Jurkat, Clone E6-1 (cell line): ENCODE data around the gene SEPTIN10.

Experiments
- DNase-seq: peaks from one replicate; pipeline ENCODE4 v3.0.0-alpha.2; 2011; ENCODE audit warnings: low read depth, low spot score
- H3K4me3 ChIP-seq: 2 replicates; pipeline ENCODE4 v1.5.1; 2011; ENCODE audit warnings: mild to moderate bottlenecking, low read length, control low read depth, moderate library complexity

SEPTIN10 gene

DNA sequence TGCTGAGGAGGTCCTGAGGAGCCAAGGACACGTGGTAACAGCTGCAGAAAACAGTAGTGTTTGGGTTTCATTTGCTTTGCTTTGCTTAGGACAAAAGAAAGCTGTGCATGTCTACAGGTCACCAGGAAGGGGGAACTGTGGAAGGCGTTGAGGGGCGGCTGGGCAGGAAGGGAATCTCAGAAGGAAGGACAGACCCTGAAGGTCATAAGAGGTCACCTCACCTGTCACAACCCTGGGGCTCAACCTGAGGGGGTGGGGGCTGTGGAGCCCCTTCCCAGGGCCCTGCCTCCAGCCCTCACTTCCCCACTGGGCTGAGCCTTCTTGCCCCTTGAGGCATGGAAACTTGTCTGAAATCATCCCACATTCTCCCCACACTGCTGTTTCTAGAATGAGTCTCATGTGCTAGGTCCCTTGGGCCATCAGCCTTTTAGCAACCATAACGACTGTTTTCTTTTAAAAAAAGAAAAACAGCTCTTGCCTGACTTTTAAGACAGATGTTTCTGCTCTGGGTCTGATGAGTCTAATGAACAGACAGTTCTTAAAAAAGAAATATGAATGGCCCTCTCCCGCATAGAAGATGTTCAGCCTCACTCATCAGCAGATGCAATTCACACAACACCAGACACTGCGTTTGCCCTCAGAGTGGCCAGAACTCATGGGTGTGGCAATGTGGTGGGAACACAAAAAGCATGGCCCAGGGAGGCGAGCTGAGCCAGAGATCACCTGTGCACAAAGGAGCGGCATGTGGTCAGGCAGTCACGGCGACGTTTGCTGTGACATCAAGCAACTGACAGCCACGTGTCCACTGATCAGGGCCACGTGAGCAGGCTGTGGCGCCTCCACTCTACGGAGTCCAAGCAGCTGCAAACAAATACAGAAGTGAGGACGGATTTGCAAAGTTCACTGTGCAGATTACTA is 84.0 kb downstream of the SEPTIN10 start:
- DNase-seq, result no peak
- no peak overlapping the region for H3K4me3 ChIP-seq

GRCh38 chr2:109528811-109529501 is 84.8 kb downstream of the SEPTIN10 start:
- H3K4me3 ChIP-seq, result no peak overlapping the region
- DNase-seq, result no peak

- H3K4me3 ChIP-seq, result no peak overlapping the region
- no peak for DNase-seq
Measured at GRCh38 chr2:109527846-109528705, 85.7 kb downstream of the SEPTIN10 start.

DNA sequence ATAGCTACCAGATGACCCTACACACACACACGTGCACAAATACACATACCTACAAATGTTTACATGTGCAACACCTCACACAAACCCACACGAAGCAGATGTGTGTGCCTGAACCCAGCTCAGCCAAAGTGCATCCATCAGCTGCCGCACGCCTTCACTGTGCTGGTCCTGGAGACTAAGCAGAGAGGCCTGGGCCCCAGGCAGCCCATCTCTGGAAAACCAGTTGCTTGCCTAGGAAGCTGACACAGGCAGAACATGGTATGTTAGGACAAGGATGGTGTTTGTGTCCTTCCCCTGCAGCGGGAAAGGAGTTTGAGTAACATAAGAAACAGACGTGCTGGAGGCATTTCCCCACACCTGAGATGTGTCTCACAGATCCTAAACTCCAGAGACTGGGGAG is 86.7 kb downstream of the SEPTIN10 start:
- no peak for DNase-seq
- no peak overlapping the region for H3K4me3 ChIP-seq

DNA sequence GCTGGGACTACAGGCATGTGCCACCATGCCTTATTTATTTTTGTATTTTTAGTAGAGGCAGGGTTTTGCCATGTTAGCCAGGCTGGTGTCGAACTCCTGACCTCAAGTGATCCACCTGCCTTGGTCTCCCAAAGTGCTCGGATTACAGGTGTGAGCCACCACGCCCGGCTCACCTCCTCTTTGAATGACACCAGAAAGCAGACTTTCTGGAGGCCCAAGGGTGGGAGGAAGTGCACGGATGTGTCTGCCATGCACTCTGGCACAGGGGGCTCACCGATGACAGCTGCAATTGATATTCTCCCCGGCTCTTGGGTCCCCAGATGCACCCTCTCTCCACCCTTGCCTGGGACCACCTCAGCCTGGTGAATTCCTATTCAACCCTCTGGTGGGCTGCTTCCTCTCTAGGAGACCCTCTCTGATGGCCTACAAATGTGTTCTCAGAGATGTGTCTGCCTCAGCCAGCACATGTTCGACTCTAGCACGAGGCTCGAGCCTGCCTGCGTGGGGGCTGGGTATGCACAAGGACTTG is 87.3 kb downstream of the SEPTIN10 start:
- no peak overlapping the region for H3K4me3 ChIP-seq
- DNase-seq, result no peak

DNA sequence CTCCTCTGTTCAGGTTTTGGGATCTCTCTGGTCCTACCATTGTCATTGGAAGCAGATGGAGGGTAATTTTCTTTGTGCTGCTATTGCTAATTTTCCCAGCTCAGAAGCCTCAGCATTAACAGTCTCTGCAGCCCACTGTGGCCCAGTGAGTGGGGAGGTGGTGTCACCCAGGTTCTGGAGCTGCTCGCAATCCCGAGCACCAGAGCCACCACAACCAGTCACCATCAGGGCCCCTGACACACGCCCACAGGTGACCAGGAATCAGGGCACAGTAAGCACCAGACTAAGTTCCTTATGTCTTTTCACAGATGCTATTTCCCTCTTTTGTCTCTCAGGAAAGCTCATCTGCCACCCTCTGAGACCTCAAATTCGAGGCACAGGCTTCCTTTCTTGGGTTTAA is 87.9 kb downstream of the SEPTIN10 start:
- no peak for DNase-seq
- H3K4me3 ChIP-seq, result no peak overlapping the region

GRCh38 chr2:109523536-109524361 is 90.0 kb downstream of the SEPTIN10 start:
- no peak overlapping the region for H3K4me3 ChIP-seq
- no peak for DNase-seq

DNA sequence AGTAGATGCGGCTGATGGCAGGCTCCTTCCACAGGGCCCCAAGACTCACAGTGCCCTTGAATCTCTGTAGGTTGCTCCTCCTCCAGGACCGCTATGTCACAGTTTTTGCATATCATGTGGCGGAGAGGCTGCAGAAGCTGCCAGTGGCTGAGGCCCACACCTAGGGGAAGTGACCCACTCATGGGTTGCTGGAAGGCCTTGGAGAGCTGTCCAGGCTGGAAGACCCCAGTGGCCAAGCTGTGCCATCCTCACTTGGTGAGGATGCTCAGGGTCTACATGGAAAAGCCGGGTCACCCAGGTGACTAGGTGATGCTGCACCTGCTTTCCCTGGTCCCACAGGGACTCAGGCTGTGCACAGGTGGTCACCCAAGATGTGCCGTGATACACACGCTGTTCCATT is 90.6 kb downstream of the SEPTIN10 start:
- H3K4me3 ChIP-seq, result no peak overlapping the region
- no peak for DNase-seq

DNA sequence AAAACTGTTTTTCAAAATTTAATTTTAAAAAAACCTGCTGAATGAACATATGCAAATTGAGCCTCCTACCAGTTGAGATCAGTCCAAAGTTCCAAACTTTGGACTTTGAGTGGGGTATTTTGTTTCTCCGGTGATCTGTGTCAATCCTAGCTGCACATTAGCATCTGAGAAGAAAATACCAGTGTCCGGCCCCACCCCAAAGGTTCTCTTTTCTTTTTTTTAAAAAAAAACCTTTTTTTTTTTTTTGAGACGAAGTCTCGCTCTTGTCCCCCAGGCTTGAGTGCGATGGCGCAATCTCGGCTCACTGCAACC is 91.7 kb downstream of the SEPTIN10 start:
- DNase-seq, result no peak
- H3K4me3 ChIP-seq, result no peak overlapping the region

GRCh38 chr2:109521233-109522062 is 92.3 kb downstream of the SEPTIN10 start:
- DNase-seq, result no peak
- no peak overlapping the region for H3K4me3 ChIP-seq

- DNase-seq, result no peak
- no peak overlapping the region for H3K4me3 ChIP-seq
Measured at GRCh38 chr2:109519513-109519912, 94.3 kb downstream of the SEPTIN10 start.

GRCh38 chr2:109517118-109517889 is 96.5 kb downstream of the SEPTIN10 start:
- no peak overlapping the region for H3K4me3 ChIP-seq
- no peak for DNase-seq

DNA sequence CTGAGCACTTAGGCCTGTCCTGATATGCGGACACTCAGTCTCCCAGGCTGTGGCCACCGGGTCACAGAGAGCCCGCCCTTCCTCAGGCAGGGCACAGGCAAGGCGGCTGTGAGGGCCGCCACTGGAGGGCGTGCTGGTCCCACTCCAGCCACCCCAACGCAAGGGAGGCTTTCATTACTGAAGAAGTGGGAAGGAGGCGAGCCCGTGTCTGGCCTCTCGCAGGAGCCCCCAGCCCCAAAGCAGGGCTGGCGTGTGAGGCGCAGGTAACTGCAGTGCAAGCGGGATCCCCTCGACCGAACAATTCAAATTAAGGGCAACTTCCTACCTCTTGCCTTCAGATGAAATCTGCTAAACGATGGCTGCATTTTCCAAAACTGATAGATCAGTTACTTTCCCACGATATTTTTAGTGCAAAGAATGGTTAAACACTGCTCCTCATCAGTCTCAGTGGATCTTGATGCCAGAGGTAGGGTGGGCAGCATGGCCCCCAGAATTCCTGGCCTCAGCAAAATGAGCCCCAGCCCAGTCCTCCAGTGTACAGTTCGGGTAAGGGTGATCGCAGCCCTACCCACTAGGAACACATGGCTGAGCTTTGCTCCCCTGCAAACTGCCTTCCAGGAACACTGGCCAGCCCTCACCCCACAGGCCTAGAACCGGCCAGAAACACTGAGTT is 97.2 kb downstream of the SEPTIN10 start:
- H3K4me3 ChIP-seq, result no peak overlapping the region
- no peak for DNase-seq

DNA sequence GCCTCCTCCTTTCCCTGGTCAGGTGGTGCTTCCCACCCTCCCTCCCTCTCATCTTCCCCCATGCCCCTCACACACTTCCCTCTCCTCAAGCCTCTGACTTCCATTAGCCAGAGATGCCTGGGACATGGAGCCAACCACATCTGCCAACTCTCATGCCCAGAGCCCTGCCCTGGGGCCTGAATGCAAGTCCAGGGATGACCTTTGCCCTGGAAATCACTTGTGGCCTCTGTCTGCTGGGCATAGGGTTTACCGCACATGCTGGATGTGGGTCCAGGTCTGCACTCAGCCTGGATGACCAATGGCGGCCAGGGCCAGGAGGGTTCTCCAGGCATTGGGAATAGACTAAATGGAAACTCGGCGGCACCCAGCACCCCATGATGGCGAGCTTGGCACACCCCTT is 98.9 kb downstream of the SEPTIN10 start:
- no peak for DNase-seq

GRCh38 chr2:109513749-109514588 is 99.8 kb downstream of the SEPTIN10 start:
- peak; percentile 20 for DNase-seq
- H3K4me3 ChIP-seq, result no peak overlapping the region

More for the DNA sequence above, 98.9 kb downstream of the SEPTIN10 start:
- H3K4me3 ChIP-seq, result no peak overlapping the region

DNA sequence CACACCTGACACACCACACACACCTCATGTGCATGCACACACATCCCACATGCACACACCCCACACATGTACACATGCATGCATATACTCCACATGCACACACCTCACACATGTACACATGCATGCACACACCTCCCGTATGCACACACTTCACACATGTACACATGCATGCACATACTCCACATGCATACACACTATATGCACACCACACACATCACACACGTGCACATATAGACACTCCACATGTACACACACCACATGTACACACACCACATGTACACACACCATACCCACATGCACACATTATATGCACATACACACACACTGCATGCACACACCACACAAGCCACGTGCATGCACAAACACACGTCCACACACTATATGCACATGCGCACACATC is 100.5 kb downstream of the SEPTIN10 start:
- no peak for DNase-seq
- H3K4me3 ChIP-seq, result no peak overlapping the region
